ENCODE results near the gene PTMA.

The PTMA gene

DNA sequence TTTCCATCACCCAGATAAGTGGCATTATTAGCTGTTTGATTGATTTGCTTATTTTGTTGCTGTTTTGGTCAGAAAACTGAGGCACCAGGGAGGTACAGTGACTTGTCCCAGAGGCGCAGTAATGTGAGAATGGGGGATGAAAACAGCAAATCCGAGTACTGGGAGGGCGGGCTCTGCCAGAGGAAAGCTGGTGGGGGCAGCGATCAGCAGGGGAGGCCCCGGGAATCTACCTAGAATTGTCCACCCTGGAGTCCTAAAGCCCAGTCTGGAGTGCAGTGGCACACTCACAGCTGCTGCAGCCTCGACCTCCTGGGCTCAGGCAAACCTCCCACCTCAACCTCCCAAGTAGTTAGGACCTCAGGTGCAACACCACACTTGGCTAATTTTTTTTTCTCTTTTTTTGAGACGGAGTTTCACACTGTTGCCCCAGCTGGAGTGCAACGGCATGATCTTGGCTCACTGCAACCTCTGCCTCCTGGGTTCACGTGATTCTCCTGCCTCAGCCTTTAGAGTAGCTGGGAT is 17.0 kb upstream of the PTMA start:
- TF ChIP-seq, protein P1, sequence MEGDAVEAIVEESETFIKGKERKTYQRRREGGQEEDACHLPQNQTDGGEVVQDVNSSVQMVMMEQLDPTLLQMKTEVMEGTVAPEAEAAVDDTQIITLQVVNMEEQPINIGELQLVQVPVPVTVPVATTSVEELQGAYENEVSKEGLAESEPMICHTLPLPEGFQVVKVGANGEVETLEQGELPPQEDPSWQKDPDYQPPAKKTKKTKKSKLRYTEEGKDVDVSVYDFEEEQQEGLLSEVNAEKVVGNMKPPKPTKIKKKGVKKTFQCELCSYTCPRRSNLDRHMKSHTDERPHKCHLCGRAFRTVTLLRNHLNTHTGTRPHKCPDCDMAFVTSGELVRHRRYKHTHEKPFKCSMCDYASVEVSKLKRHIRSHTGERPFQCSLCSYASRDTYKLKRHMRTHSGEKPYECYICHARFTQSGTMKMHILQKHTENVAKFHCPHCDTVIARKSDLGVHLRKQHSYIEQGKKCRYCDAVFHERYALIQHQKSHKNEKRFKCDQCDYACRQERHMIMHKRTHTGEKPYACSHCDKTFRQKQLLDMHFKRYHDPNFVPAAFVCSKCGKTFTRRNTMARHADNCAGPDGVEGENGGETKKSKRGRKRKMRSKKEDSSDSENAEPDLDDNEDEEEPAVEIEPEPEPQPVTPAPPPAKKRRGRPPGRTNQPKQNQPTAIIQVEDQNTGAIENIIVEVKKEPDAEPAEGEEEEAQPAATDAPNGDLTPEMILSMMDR (IDR thresholded peaks at IDR 0.05; ENCODE audit: low read depth, low read length, poor library complexity, severe bottlenecking), result no peak
- no peak for TF ChIP-seq EZH2phosphoT487 (IDR thresholded peaks at IDR 0.05; ENCODE audit: borderline replicate concordance, low read length)
- no peak overlapping the region for H3K27ac ChIP-seq (ENCODE audit: low read depth, low read length)
- H3K4me3 ChIP-seq (ENCODE audit: low read length), result no peak overlapping the region
- no peaks in the 10 kb centered on the region for H3K27me3 ChIP-seq (ENCODE audit: control insufficient read depth, low read length)
- peaks cover 6% of the 10 kb centered on the region; the same call in 1 of the 2 replicates for H3K36me3 ChIP-seq (ENCODE audit: control insufficient read depth, low read length)
- H3K4me1 ChIP-seq (ENCODE audit: control insufficient read depth, low read length), result peaks cover 47% of the 10 kb centered on the region
- no peaks in the 10 kb centered on the region for H3K9me3 ChIP-seq (ENCODE audit: control insufficient read depth, insufficient read depth, low read length)
- H3K9me2 ChIP-seq (replicated peaks; ENCODE audit: control insufficient read depth, low read length), result no peaks in the 10 kb centered on the region
- H4K20me1 ChIP-seq (ENCODE audit: control insufficient read depth, insufficient read depth, low read depth, low read length), result no peaks in the 10 kb centered on the region
- H3F3A ChIP-seq (ENCODE audit: control insufficient read depth, insufficient read depth), result peaks cover 8% of the 10 kb centered on the region
- peaks cover 17% of the 10 kb centered on the region for H3K79me2 ChIP-seq (ENCODE audit: control insufficient read depth, low read length)
- H3K4me2 ChIP-seq (ENCODE audit: low read length), result no peak overlapping the region

DNA sequence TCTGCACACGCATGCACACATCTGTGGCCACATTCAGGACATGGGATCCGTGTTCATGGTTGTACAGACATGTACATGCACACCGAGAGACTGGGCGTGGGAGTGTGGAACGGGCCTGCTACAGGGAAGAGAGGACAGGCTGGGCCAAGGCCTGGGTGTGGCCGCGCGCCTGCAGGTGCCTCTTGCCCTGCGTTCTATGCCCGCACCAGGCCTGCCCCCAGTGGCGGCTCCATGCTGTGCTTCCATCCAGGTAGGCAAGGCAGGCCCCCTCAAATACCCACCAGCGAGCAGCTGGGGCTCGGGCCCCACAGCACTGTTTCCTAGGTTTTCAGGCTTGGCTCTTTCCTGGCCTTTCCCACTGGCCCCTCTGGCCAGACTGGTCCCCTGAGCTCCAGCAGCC is 15.5 kb upstream of the PTMA start:
- TF ChIP-seq, protein P1 (IDR thresholded peaks at IDR 0.05; ENCODE audit: low read depth, low read length, poor library complexity, severe bottlenecking), result no peak
- TF ChIP-seq EZH2phosphoT487 (IDR thresholded peaks at IDR 0.05; ENCODE audit: borderline replicate concordance, low read length), result no peak
- H3K4me3 ChIP-seq (ENCODE audit: low read length), result no peak overlapping the region
- no peak overlapping the region for H3K27ac ChIP-seq (ENCODE audit: low read depth, low read length)
- no peaks in the 10 kb centered on the region for H3K36me3 ChIP-seq (ENCODE audit: control insufficient read depth, low read length)
- H3K79me2 ChIP-seq (ENCODE audit: control insufficient read depth, low read length), result peaks cover 4% of the 10 kb centered on the region
- H3K27me3 ChIP-seq (ENCODE audit: control insufficient read depth, low read length), result no peaks in the 10 kb centered on the region
- H4K20me1 ChIP-seq (ENCODE audit: control insufficient read depth, insufficient read depth, low read depth, low read length), result no peaks in the 10 kb centered on the region
- no peaks in the 10 kb centered on the region for H3K9me3 ChIP-seq (ENCODE audit: control insufficient read depth, insufficient read depth, low read length)
- H3K9me2 ChIP-seq (replicated peaks; ENCODE audit: control insufficient read depth, low read length), result no peaks in the 10 kb centered on the region
- H3K4me2 ChIP-seq (ENCODE audit: low read length), result no peak overlapping the region
- H3K4me1 ChIP-seq (ENCODE audit: control insufficient read depth, low read length), result peaks cover 32% of the 10 kb centered on the region
- no peaks in the 10 kb centered on the region for H3F3A ChIP-seq (ENCODE audit: control insufficient read depth, insufficient read depth)

DNA sequence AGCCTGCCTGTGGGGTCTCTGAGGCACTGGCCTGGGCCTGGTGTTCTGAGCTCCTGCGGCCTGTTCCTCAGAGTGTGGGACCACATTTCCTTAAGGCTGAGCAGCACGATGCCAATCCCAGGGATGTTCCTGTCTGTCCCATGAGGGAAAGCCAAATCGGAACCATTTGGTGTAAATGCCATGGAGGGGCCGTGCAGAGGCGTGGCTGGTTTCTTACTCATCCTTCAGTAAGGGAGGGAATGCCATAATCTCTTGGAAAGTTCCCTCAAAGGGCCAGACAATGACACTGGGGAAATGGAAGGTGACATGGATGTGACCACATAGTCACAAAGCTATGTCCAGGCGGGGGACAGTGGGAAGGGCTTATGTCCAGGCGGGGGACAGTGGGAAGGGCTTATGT is 14.4 kb upstream of the PTMA start:
- Histone ChIP-seq H3K27ac (ENCODE audit: low read depth, low read length) (no peak overlapping the region), H3K79me2 (ENCODE audit: control insufficient read depth, low read length) (no peaks in the 10 kb centered on the region), H3K36me3 (ENCODE audit: control insufficient read depth, low read length) (no peaks in the 10 kb centered on the region), H3K4me3 (ENCODE audit: low read length) (no peak overlapping the region), H3F3A (ENCODE audit: control insufficient read depth, insufficient read depth) (no peaks in the 10 kb centered on the region), H3K9me3 (ENCODE audit: control insufficient read depth, insufficient read depth, low read length) (no peaks in the 10 kb centered on the region), H3K4me2 (ENCODE audit: low read length) (no peak overlapping the region), H3K4me1 (ENCODE audit: control insufficient read depth, low read length) (peaks cover 21% of the 10 kb centered on the region), H3K27me3 (ENCODE audit: control insufficient read depth, low read length) (no peaks in the 10 kb centered on the region), H3K9me2 (replicated peaks; ENCODE audit: control insufficient read depth, low read length) (no peaks in the 10 kb centered on the region), H4K20me1 (ENCODE audit: control insufficient read depth, insufficient read depth, low read depth, low read length) (no peaks in the 10 kb centered on the region)
- TF ChIP-seq EZH2phosphoT487 (IDR thresholded peaks at IDR 0.05; ENCODE audit: borderline replicate concordance, low read length), result no peak
- TF ChIP-seq, protein P1 (IDR thresholded peaks at IDR 0.05; ENCODE audit: low read depth, low read length, poor library complexity, severe bottlenecking), result no peak

Measured in DOHH2 (cell line).